GM12878 (cell line): ENCODE data around the gene ADAMTS2. TPM values are rescaled to one million over a fixed set of nuclear protein-coding genes. Genes with fewer than 3 reads are reported as not detected.

ENCODE experiments used
- ATAC-seq: fragments of 200-7000 bp; cut with Tn5 transposase; 3 replicates; pipeline ENCODE4 v1.9.1; 2020; ENCODE audit warnings: mild to moderate bottlenecking, moderate library complexity
- BruUV-seq: library from RNA; stranded (reverse); fragments of 400-500 nt; replicated peaks from 2 replicates; lab custom pipeline; 2021; lab: Mats Ljungman, UMichigan
- CTCF ChIA-PET: fragments of 300-600 bp; sonication (Branson Sonifier 250); formaldehyde crosslinking; extraction: SDS; loops from one replicate; lab custom pipeline; 2021; ENCODE audit warnings: inconsistent platforms; lab: Yijun Ruan, JAX
- POLR2A ChIA-PET: fragments of 350-600 bp; formaldehyde crosslinking; extraction: SDS; loops from one replicate; lab custom pipeline; 2021; ENCODE audit warnings: inconsistent platforms; lab: Charles Lee
- RAD21 ChIA-PET: fragments of 300-600 bp; sonication (Branson Sonifier 250); formaldehyde crosslinking; loops from one replicate; lab custom pipeline; 2023; ENCODE audit warnings: antibody characterized with exemption; ENCODE audit not compliant: unreplicated experiment; lab: Charles Lee
- SMC1A ChIA-PET: fragments of 300-600 bp; sonication (Branson Sonifier 250); formaldehyde crosslinking; loops from one replicate; lab custom pipeline; 2023; ENCODE audit not compliant: unreplicated experiment, uncharacterized antibody; lab: Charles Lee
- DNase-seq: peaks from one replicate; pipeline ENCODE4 v3.0.0-alpha.2; 2011; ENCODE audit warnings: low read depth, low spot score
- FAIRE-seq: peaks from 3 replicates; lab custom pipeline; 2011; peaks lifted over from hg19 to GRCh38; lab: Jason Lieb, UNC
- H2AFZ ChIP-seq: 2 replicates; pipeline ENCODE4 v1.6.0; 2011; ENCODE audit warnings: low read depth, low read length, control low read depth; ENCODE audit not compliant: control insufficient read depth
- H3K27ac ChIP-seq: 2 replicates; pipeline ENCODE4 v1.5.1; 2011; ENCODE audit warnings: control low read depth; ENCODE audit not compliant: control insufficient read depth, insufficient read depth
- H3K27me3 ChIP-seq, 2 experiments: replicated peaks in 1 of 2; 2 replicates each; pipeline versions ENCODE4 v1.6.0 to v1.6.1; 2011; ENCODE audit warnings: low read length in 1 of 2; ENCODE audit not compliant: control insufficient read depth in 2 of 2, insufficient read depth in 2 of 2
- H3K36me3 ChIP-seq, 2 experiments: 2 replicates each; pipeline ENCODE4 v1.5.1; 2011; ENCODE audit warnings: low read length in 1 of 2; ENCODE audit not compliant: control insufficient read depth in 2 of 2, insufficient read depth in 2 of 2
- H3K4me1 ChIP-seq: 2 replicates; pipeline ENCODE4 v1.6.1; 2011; ENCODE audit warnings: mild to moderate bottlenecking, low read length, moderate library complexity, mixed read lengths; ENCODE audit not compliant: control insufficient read depth, insufficient read depth
- H3K4me2 ChIP-seq: 2 replicates; pipeline ENCODE4 v1.6.0; 2011; ENCODE audit warnings: control low read depth; ENCODE audit not compliant: control insufficient read depth, insufficient read depth
- H3K4me3 ChIP-seq: fragments of 200-600 bp; sonication (generic); 2 replicates; pipeline ENCODE4 v1.5.1; 2016
- H3K79me2 ChIP-seq: 2 replicates; pipeline ENCODE4 v1.6.0; 2011; ENCODE audit warnings: low read length; ENCODE audit not compliant: control insufficient read depth, insufficient read depth
- H3K9ac ChIP-seq: 2 replicates; pipeline ENCODE4 v1.8.0; 2011; ENCODE audit warnings: low read length, control low read depth, mixed read lengths; ENCODE audit not compliant: control insufficient read depth, insufficient read depth
- H3K9me3 ChIP-seq: replicated peaks from 3 replicates; pipeline ENCODE4 v1.5.1; 2011; ENCODE audit warnings: mild to moderate bottlenecking, low read length; ENCODE audit not compliant: control insufficient read depth, insufficient read depth
- H4K20me1 ChIP-seq: 2 replicates; pipeline ENCODE4 v1.6.0; 2011; ENCODE audit not compliant: control insufficient read depth, insufficient read depth
- POLR2AphosphoS2 ChIP-seq: IDR thresholded peaks from 2 replicates; pipeline ENCODE4 v1.6.1; 2011; ENCODE audit warnings: low read depth, mild to moderate bottlenecking, low read length, improper control_type of control experiment, moderate library complexity
- RAD21 ChIP-seq: IDR thresholded peaks from 2 replicates; pipeline ENCODE4 v1.6.1; 2011; ENCODE audit warnings: mild to moderate bottlenecking, low read depth, low read length, moderate library complexity; ENCODE audit not compliant: insufficient read depth
- STAT1 ChIP-seq: fragments of 450-650 bp; conservative IDR thresholded peaks from 2 replicates; pipeline ENCODE4 v1.6.1; 2014; ENCODE audit warnings: antibody characterized with exemption, mild to moderate bottlenecking
- TCF3 ChIP-seq: IDR thresholded peaks from 2 replicates; pipeline ENCODE4 v1.6.1; 2012; ENCODE audit warnings: low read depth, mild to moderate bottlenecking, low read length, borderline replicate concordance; ENCODE audit not compliant: insufficient read depth
- ZBED1 ChIP-seq: IDR thresholded peaks from 2 replicates; pipeline ENCODE4 v1.6.1; 2016; ENCODE audit warnings: borderline replicate concordance
- WGBS: methylation state at CpG from one replicate; pipeline ENCODE4 v1.1.6; 2016; ENCODE audit warnings: low lambda C conversion rate; ENCODE audit not compliant: insufficient replicate concordance, insufficient coverage; ENCODE audit errors: missing lambda C conversion rate; 5-methylcytosine and 5-hydroxymethylcytosine counted together
- in situ Hi-C: fragments of 300-500 bp; cut with MboI; formaldehyde crosslinking; loops from 9 replicates; pipeline ENCODE4 v1.14.3; 2018; ENCODE audit warnings: mixed read lengths
- intact Hi-C: fragments of 100-400 bp; cut with micrococcal nuclease; formaldehyde crosslinking; loops from one replicate; pipeline ENCODE4 v1.14.2; 2022; ENCODE audit not compliant: unreplicated experiment
- polyA plus RNA-seq, 11 experiments: library from polyadenylated mRNA; depleted of rRNA in 4 of 11; unstranded in 6 of 11; stranded (reverse) in 5 of 11; fragments of >200 nt; fragmentation: Nextera tagmentation in 4 of 11; fragmentation: Illumina TruSeq in 1 of 11; extraction: Ambion mirVana in 4 of 11; extraction: Trizol in 1 of 11; gene quantifications; 1 replicate in 1 of 11; 2 replicates in 10 of 11; pipeline versions ENCODE4 v1.2.1 to v1.2.3, GENCODE V29; 2011 to 2016; ENCODE audit warnings: inconsistent platforms in 2 of 11, missing spikeins in 2 of 11, low read depth in 1 of 11
- total RNA-seq, 4 experiments: library from RNA; depleted of rRNA in 3 of 4; stranded (reverse); fragments of >200 nt in 3 of 4; fragmentation: Illumina TruSeq in 1 of 4; extraction: Trizol in 1 of 4; gene quantifications; 2 replicates each; pipeline versions ENCODE4 v1.2.1 to v1.2.3, GENCODE V29; 2013 to 2021
- TF ChIP-seq, protein P1 (sequence below): fragments of 450-650 bp; formaldehyde crosslinking; IDR thresholded peaks from 2 replicates; pipeline ENCODE4 v1.5.0; 2022; ENCODE audit warnings: mild to moderate bottlenecking, missing genetic modification characterization
- TF ChIP-seq, protein P2 (sequence below): IDR thresholded peaks from 2 replicates; pipeline ENCODE4 v1.6.1; 2011; ENCODE audit warnings: low read depth, mild to moderate bottlenecking, low read length, moderate library complexity, borderline replicate concordance; ENCODE audit errors: extremely low read depth
- TF ChIP-seq, protein P3 (sequence below): IDR thresholded peaks from 2 replicates; pipeline ENCODE4 v1.6.1; 2012; ENCODE audit warnings: low read depth, low read length, improper control_type of control experiment
- TF ChIP-seq, protein P4 (sequence below): IDR thresholded peaks from 2 replicates; pipeline ENCODE4 v1.6.1; 2012; ENCODE audit warnings: low read depth, low read length, improper control_type of control experiment
- TF ChIP-seq, protein P5 (sequence below): fragments of 450-650 bp; IDR thresholded peaks from 2 replicates; pipeline ENCODE4 v1.6.1; 2017; ENCODE audit warnings: mild to moderate bottlenecking, low read depth, inconsistent platforms; ENCODE audit not compliant: poor library complexity, severe bottlenecking

Gene ADAMTS2
- total and polyA plus RNA-seq, 10 of the 15 experiments (the other 5 are each of a cell fraction or from before 2014, with no cell fraction given): 0.03 to 0.05 TPM; not detected in 8

DNA sequence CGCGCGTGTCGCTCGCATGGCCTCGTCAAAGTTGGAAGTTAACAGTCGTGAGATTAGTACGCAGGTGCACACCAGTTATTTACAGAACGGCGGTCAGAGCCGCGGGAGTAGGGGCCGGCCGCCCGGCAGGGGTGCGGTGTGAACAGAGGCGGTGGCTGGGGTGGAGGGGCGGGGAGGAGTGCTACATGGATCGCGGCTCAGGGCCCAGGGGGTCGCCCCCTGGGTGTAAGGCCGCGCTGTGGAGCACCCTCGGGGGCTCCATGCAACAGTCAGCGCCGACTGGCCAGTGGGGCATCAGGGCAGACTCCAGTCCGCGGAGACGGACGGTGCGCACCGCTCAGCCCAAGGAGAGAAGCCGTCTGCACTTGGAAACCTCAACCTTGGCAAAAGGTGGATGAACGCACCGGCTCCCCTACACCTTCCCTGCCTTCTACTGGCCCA lies 224.8 kb downstream of the ADAMTS2 start (continued):
- no peak for TF ChIP-seq RAD21

DNA sequence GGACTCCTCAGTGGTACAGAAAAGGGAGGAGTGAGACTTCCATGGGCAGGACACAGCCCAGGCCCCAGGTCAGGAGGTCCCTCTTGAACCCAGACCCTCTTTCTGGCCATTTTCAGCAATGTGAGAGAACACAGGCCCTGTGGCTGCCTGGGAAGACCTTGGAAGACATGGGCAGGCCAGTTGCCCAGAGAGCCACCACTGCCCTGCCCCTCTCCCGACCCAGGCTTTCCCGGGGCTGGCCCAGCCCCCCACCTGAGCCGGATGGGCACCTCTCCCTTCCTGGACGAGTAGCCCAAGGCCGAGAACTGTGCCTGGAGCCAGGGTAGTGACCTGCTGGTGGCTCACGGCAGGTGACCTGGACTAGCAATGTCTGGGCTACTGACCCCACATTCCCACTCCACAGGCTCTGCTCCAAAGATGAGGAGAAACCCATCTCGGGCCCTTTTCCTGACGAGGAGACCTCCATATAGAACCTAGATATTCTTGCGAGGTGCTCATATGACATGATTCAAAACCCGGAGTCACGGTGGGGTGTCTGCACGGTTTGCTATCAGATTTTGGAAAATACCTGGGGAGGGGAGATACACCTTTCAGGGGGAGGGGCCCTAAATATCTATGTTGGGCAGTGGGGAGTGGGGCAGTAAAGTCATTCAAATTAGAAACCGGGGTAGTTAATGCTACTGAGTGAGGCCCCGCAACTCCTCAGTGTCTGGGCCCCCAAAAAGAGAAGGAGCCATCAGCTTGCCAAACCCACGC lies 225.7 kb downstream of the ADAMTS2 start:
- RAD21 ChIA-PET: no interaction called here
- Histone ChIP-seq H3K9ac (no peak overlapping the region), H3K36me3 (no peaks in the 10 kb centered on the region), H3K79me2 (no peaks in the 10 kb centered on the region), H3K27me3 (no peaks in the 10 kb centered on the region), H3K27ac (no peak overlapping the region), H2AFZ (no peak overlapping the region), H3K4me1 (no peaks in the 10 kb centered on the region), H3K9me3 (no peaks in the 10 kb centered on the region; the same call in 2 of the 3 replicates), H4K20me1 (no peaks in the 10 kb centered on the region), H3K4me2 (no peak overlapping the region), H3K4me3 (no peak overlapping the region)
- intact Hi-C loops: no loop called here
- POLR2A ChIA-PET: no interaction called here
- no TSS peak for BruUV-seq
- 40% methylated on average over 14 of the region's 15 CpGs for WGBS
- in situ Hi-C loops: no loop called here
- FAIRE-seq: no peak
- SMC1A ChIA-PET: no interaction called here
- ATAC-seq: no peak
- CTCF ChIA-PET: no interaction called here
- DNase-seq: no peak
- no peak for TF ChIP-seq TCF3
- TF ChIP-seq, protein P1, sequence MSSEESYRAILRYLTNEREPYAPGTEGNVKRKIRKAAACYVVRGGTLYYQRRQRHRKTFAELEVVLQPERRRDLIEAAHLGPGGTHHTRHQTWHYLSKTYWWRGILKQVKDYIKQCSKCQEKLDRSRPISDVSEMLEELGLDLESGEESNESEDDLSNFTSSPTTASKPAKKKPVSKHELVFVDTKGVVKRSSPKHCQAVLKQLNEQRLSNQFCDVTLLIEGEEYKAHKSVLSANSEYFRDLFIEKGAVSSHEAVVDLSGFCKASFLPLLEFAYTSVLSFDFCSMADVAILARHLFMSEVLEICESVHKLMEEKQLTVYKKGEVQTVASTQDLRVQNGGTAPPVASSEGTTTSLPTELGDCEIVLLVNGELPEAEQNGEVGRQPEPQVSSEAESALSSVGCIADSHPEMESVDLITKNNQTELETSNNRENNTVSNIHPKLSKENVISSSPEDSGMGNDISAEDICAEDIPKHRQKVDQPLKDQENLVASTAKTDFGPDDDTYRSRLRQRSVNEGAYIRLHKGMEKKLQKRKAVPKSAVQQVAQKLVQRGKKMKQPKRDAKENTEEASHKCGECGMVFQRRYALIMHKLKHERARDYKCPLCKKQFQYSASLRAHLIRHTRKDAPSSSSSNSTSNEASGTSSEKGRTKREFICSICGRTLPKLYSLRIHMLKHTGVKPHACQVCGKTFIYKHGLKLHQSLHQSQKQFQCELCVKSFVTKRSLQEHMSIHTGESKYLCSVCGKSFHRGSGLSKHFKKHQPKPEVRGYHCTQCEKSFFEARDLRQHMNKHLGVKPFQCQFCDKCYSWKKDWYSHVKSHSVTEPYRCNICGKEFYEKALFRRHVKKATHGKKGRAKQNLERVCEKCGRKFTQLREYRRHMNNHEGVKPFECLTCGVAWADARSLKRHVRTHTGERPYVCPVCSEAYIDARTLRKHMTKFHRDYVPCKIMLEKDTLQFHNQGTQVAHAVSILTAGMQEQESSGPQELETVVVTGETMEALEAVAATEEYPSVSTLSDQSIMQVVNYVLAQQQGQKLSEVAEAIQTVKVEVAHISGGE (CRISPR knock-in tag): no peak
- no peak for TF ChIP-seq STAT1
- TF ChIP-seq, protein P2, sequence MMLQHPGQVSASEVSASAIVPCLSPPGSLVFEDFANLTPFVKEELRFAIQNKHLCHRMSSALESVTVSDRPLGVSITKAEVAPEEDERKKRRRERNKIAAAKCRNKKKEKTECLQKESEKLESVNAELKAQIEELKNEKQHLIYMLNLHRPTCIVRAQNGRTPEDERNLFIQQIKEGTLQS: no peak
- TF ChIP-seq, protein P3, sequence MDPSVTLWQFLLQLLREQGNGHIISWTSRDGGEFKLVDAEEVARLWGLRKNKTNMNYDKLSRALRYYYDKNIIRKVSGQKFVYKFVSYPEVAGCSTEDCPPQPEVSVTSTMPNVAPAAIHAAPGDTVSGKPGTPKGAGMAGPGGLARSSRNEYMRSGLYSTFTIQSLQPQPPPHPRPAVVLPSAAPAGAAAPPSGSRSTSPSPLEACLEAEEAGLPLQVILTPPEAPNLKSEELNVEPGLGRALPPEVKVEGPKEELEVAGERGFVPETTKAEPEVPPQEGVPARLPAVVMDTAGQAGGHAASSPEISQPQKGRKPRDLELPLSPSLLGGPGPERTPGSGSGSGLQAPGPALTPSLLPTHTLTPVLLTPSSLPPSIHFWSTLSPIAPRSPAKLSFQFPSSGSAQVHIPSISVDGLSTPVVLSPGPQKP: no peak
- TF ChIP-seq POLR2AphosphoS2: no peak
- TF ChIP-seq, protein P4, sequence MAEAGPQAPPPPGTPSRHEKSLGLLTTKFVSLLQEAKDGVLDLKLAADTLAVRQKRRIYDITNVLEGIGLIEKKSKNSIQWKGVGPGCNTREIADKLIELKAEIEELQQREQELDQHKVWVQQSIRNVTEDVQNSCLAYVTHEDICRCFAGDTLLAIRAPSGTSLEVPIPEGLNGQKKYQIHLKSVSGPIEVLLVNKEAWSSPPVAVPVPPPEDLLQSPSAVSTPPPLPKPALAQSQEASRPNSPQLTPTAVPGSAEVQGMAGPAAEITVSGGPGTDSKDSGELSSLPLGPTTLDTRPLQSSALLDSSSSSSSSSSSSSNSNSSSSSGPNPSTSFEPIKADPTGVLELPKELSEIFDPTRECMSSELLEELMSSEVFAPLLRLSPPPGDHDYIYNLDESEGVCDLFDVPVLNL: no peak
- no peak for TF ChIP-seq ZBED1
- TF ChIP-seq, protein P5, sequence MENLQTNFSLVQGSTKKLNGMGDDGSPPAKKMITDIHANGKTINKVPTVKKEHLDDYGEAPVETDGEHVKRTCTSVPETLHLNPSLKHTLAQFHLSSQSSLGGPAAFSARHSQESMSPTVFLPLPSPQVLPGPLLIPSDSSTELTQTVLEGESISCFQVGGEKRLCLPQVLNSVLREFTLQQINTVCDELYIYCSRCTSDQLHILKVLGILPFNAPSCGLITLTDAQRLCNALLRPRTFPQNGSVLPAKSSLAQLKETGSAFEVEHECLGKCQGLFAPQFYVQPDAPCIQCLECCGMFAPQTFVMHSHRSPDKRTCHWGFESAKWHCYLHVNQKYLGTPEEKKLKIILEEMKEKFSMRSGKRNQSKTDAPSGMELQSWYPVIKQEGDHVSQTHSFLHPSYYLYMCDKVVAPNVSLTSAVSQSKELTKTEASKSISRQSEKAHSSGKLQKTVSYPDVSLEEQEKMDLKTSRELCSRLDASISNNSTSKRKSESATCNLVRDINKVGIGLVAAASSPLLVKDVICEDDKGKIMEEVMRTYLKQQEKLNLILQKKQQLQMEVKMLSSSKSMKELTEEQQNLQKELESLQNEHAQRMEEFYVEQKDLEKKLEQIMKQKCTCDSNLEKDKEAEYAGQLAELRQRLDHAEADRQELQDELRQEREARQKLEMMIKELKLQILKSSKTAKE: no peak
